IMR-90 (cell line): ENCODE data around the gene IFI44L. TPM values are rescaled to one million over a fixed set of nuclear protein-coding genes. Genes with fewer than 3 reads are reported as not detected.

ENCODE experiments used
- ATAC-seq: fragments of 200-7000 bp; cut with Tn5 transposase; 2 replicates; pipeline ENCODE4 v1.9.1; 2020; ENCODE audit warnings: low read depth, mild to moderate bottlenecking, moderate library complexity
- BruUV-seq: library from RNA; stranded (reverse); fragments of 400-500 nt; replicated peaks from 2 replicates; lab custom pipeline; 2021; lab: Mats Ljungman, UMichigan
- CTCF ChIA-PET: fragments of 300-600 bp; formaldehyde crosslinking; extraction: SDS; loops from one replicate; lab custom pipeline; 2021; ENCODE audit warnings: antibody characterized with exemption; lab: Yijun Ruan, JAX
- POLR2A ChIA-PET: fragments of 300-600 bp; sonication (Branson Sonifier 250); formaldehyde crosslinking; loops from one replicate; lab custom pipeline; 2022; ENCODE audit warnings: antibody characterized with exemption; ENCODE audit not compliant: unreplicated experiment; lab: Charles Lee
- DNase-seq: peaks from one replicate; pipeline ENCODE4 v3.0.0; 2013
- H2AFZ ChIP-seq: replicated peaks from 2 replicates; pipeline ENCODE3; 2013; ENCODE audit warnings: low read length, mild to moderate bottlenecking; ENCODE audit not compliant: poor library complexity
- H2AK5ac ChIP-seq: 2 replicates; pipeline ENCODE4 v1.6.1; 2013; ENCODE audit warnings: low read depth, low read length, inconsistent platforms
- H2AK9ac ChIP-seq: replicated peaks from 2 replicates; pipeline ENCODE3; 2013; ENCODE audit warnings: mild to moderate bottlenecking, low read depth, low read length, moderate library complexity; ENCODE audit not compliant: poor library complexity
- H2BK120ac ChIP-seq: 2 replicates; pipeline ENCODE4 v1.6.1; 2013; ENCODE audit warnings: low read depth, low read length, inconsistent platforms
- H2BK15ac ChIP-seq: 3 replicates; pipeline ENCODE4 v1.6.1; 2013; ENCODE audit warnings: low read depth, low read length, inconsistent platforms
- H2BK20ac ChIP-seq: 2 replicates; pipeline ENCODE4 v1.6.1; 2013; ENCODE audit warnings: low read depth, mild to moderate bottlenecking, inconsistent platforms, low read length, moderate library complexity
- H2BK5ac ChIP-seq: 2 replicates; pipeline ENCODE4 v1.6.1; 2013; ENCODE audit warnings: mild to moderate bottlenecking, low read depth, low read length, inconsistent platforms; ENCODE audit not compliant: poor library complexity, severe bottlenecking
- H3K14ac ChIP-seq: replicated peaks from 2 replicates; pipeline ENCODE4 v1.6.1; 2013; ENCODE audit warnings: low read depth, low read length, inconsistent platforms
- H3K18ac ChIP-seq: 2 replicates; pipeline ENCODE4 v1.6.1; 2013; ENCODE audit warnings: low read depth, low read length, control low read depth
- H3K23ac ChIP-seq: 2 replicates; pipeline ENCODE4 v1.6.1; 2013; ENCODE audit warnings: low read depth, low read length, inconsistent platforms
- H3K27ac ChIP-seq: 2 replicates; pipeline ENCODE4 v1.5.1; 2013; ENCODE audit warnings: mild to moderate bottlenecking, control low read depth, low read length; ENCODE audit not compliant: insufficient read depth
- H3K27me3 ChIP-seq: 2 replicates; pipeline ENCODE4 v1.6.1; 2013; ENCODE audit warnings: low read length; ENCODE audit not compliant: control insufficient read depth, insufficient read depth
- H3K36me3 ChIP-seq: 2 replicates; pipeline ENCODE4 v1.6.1; 2013; ENCODE audit warnings: low read length, mixed read lengths; ENCODE audit not compliant: control insufficient read depth, insufficient read depth
- H3K4ac ChIP-seq: 2 replicates; pipeline ENCODE4 v1.6.1; 2013; ENCODE audit warnings: low read depth, low read length, inconsistent platforms
- H3K4me1 ChIP-seq: 2 replicates; pipeline ENCODE4 v1.6.1; 2013; ENCODE audit warnings: low read length, mixed read lengths; ENCODE audit not compliant: control insufficient read depth, insufficient read depth
- H3K4me2 ChIP-seq: 2 replicates; pipeline ENCODE4 v1.6.1; 2013; ENCODE audit warnings: low read depth, mild to moderate bottlenecking, control low read depth, low read length, moderate library complexity
- H3K4me3 ChIP-seq: 2 replicates; pipeline ENCODE4 v1.5.1; 2013; ENCODE audit warnings: low read depth, mild to moderate bottlenecking, control low read depth, low read length, moderate library complexity; ENCODE audit not compliant: insufficient read depth
- H3K56ac ChIP-seq: 2 replicates; pipeline ENCODE4 v1.6.1; 2013; ENCODE audit warnings: low read length, inconsistent platforms; ENCODE audit not compliant: insufficient read depth; ENCODE audit errors: extremely low read depth
- H3K79me1 ChIP-seq, 2 experiments: 2 replicates each; pipeline ENCODE4 v1.6.1; 2013; ENCODE audit warnings: low read length in 2 of 2, inconsistent platforms in 1 of 2, low read depth in 1 of 2
- H3K9ac ChIP-seq: 2 replicates; pipeline ENCODE4 v1.6.1; 2013; ENCODE audit warnings: low read depth, low read length, control low read depth
- H3K9me1 ChIP-seq: 2 replicates; pipeline ENCODE4 v1.6.1; 2013; ENCODE audit warnings: low read length, inconsistent platforms; ENCODE audit not compliant: insufficient read depth
- H3K9me3 ChIP-seq: 2 replicates; pipeline ENCODE4 v1.6.1; 2013; ENCODE audit warnings: low read length; ENCODE audit not compliant: control insufficient read depth, insufficient read depth
- H4K20me1 ChIP-seq: 2 replicates; pipeline ENCODE4 v1.6.1; 2013; ENCODE audit warnings: low read length, inconsistent platforms; ENCODE audit not compliant: insufficient read depth
- H4K5ac ChIP-seq: 2 replicates; pipeline ENCODE4 v1.6.1; 2013; ENCODE audit warnings: mild to moderate bottlenecking, low read depth, low read length, control low read depth
- H4K8ac ChIP-seq, 2 experiments: 2 replicates each; pipeline ENCODE4 v1.6.1; 2013; ENCODE audit warnings: low read depth in 2 of 2, low read length in 2 of 2, control low read depth in 1 of 2, inconsistent platforms in 1 of 2
- H4K91ac ChIP-seq: 2 replicates; pipeline ENCODE4 v1.6.1; 2013; ENCODE audit warnings: low read depth, low read length, inconsistent platforms; ENCODE audit not compliant: insufficient read depth
- CEBPB ChIP-seq: IDR thresholded peaks from 2 replicates; pipeline ENCODE4 v1.6.1; 2012; ENCODE audit warnings: low read depth, low read length, improper control_type of control experiment
- CHD1 ChIP-seq: IDR thresholded peaks from 2 replicates; pipeline ENCODE4 v1.6.1; 2012; ENCODE audit warnings: low read depth, low read length, improper control_type of control experiment
- ELK1 ChIP-seq: fragments of 150-350 bp; IDR thresholded peaks from 2 replicates; pipeline ENCODE4 v1.6.1; 2016; ENCODE audit warnings: low read depth, mild to moderate bottlenecking, low read length, moderate library complexity, borderline replicate concordance
- FOS ChIP-seq: fragments of 150-350 bp; IDR thresholded peaks from 2 replicates; pipeline ENCODE4 v1.6.1; 2016; ENCODE audit warnings: low read depth, low read length
- MAFK ChIP-seq: IDR thresholded peaks from 2 replicates; pipeline ENCODE4 v1.6.1; 2012; ENCODE audit warnings: low read depth, low read length, improper control_type of control experiment
- MAZ ChIP-seq: IDR thresholded peaks from 2 replicates; pipeline ENCODE4 v1.6.1; 2012; ENCODE audit warnings: low read depth, mild to moderate bottlenecking, low read length, improper control_type of control experiment, moderate library complexity, borderline replicate concordance
- MXI1 ChIP-seq: IDR thresholded peaks from 2 replicates; pipeline ENCODE4 v1.6.1; 2012; ENCODE audit warnings: low read depth, mild to moderate bottlenecking, low read length, moderate library complexity, borderline replicate concordance
- NFE2L2 ChIP-seq: fragments of 150-350 bp; IDR thresholded peaks from 2 replicates; pipeline ENCODE4 v1.6.1; 2016; ENCODE audit warnings: low read depth, mild to moderate bottlenecking, low read length
- POLR2A ChIP-seq: IDR thresholded peaks from 2 replicates; pipeline ENCODE4 v1.6.1; 2012; ENCODE audit warnings: mild to moderate bottlenecking, low read depth, low read length
- RAD21 ChIP-seq: IDR thresholded peaks from 2 replicates; pipeline ENCODE4 v1.6.1; 2012; ENCODE audit warnings: low read length, improper control_type of control experiment
- RCOR1 ChIP-seq: IDR thresholded peaks from 2 replicates; pipeline ENCODE4 v1.6.1; 2012; ENCODE audit warnings: mild to moderate bottlenecking, low read length, improper control_type of control experiment; ENCODE audit not compliant: insufficient replicate concordance
- RFX5 ChIP-seq: IDR thresholded peaks from 2 replicates; pipeline ENCODE4 v1.8.0; 2012; ENCODE audit warnings: low read depth, mild to moderate bottlenecking, low read length, moderate library complexity
- SMC3 ChIP-seq: fragments of 150-350 bp; IDR thresholded peaks from 2 replicates; pipeline ENCODE4 v1.6.1; 2016; ENCODE audit warnings: low read depth, mild to moderate bottlenecking, antibody characterized with exemption, low read length, moderate library complexity
- USF2 ChIP-seq: fragments of 150-350 bp; IDR thresholded peaks from 2 replicates; pipeline ENCODE4 v1.6.1; 2017; ENCODE audit warnings: mild to moderate bottlenecking, antibody characterized with exemption, low read length, low read depth
- WGBS, 2 experiments: methylation state at CpG; one replicate each; pipeline versions ENCODE4 v1.1.5 to v1.1.7; 2013; ENCODE audit warnings: missing lambda C conversion rate in 2 of 2; ENCODE audit not compliant: insufficient read length in 1 of 2; ENCODE audit errors: extremely low coverage in 2 of 2; 5-methylcytosine and 5-hydroxymethylcytosine counted together
- dilution Hi-C: fragments of 300-500 bp; cut with HindIII; formaldehyde crosslinking; loops from one replicate; pipeline ENCODE4 v1.14.3; 2018; ENCODE audit warnings: low sequenced_read_pairs; ENCODE audit not compliant: unreplicated experiment
- in situ Hi-C: fragments of 300-500 bp; cut with MboI; formaldehyde crosslinking; loops from 3 replicates; pipeline ENCODE4 v1.14.3; 2019; ENCODE audit warnings: low sequenced_read_pairs, inconsistent platforms, mixed read lengths
- intact Hi-C: fragments of 100-400 bp; cut with micrococcal nuclease; formaldehyde crosslinking; loops from 2 replicates; pipeline ENCODE4 v1.10.0; 2022
- polyA plus RNA-seq, 3 experiments: library from polyadenylated mRNA; depleted of rRNA; stranded (reverse); fragments of >200 nt; gene quantifications; 2 replicates each; pipeline ENCODE4 v1.2.3, GENCODE V29; 2012; ENCODE audit warnings: low replicate concordance in 1 of 3
- total RNA-seq: library from RNA; depleted of rRNA; stranded (reverse); fragments of >200 nt; gene quantifications from 2 replicates; pipeline ENCODE4 v1.2.3, GENCODE V29; 2012
- TF ChIP-seq, protein P1 (sequence below): conservative IDR thresholded peaks from 2 replicates; pipeline ENCODE4 v1.5.1; 2012; ENCODE audit warnings: mild to moderate bottlenecking, low read depth, low read length, improper control_type of control experiment

Gene IFI44L
- total and polyA plus RNA-seq, 2 of the 4 experiments (the other 2 are of a cell fraction): 0.18 to 0.19 TPM

- H4K91ac ChIP-seq: no peak overlapping the region
- H3K27ac ChIP-seq: no peak overlapping the region
- ChIA-PET CTCF (interaction anchor here (1.0 to 3.7 kb wide), 4 partner anchors 463 to 476 kb away, joined by 3 to 32 read pairs (median 9); no protein-coding TSS in a partner anchor), POLR2A (no interaction called here)
- in situ Hi-C loops (loop anchor here (5.0 kb wide), 1 partner anchor 476 kb away; no protein-coding TSS in a partner anchor), intact Hi-C loops (loop anchor here (1.0 to 10.0 kb wide), 4 partner anchors 117 to 478 kb away; partner anchors contain the start of gene PTGFR), dilution Hi-C loops (loop anchor here (10.0 kb wide), 1 partner anchor 463 kb away; no protein-coding TSS in a partner anchor)
- H3K23ac ChIP-seq: no peak overlapping the region
- no peaks in the 10 kb centered on the region for H3K36me3 ChIP-seq
- H3K9me3 ChIP-seq: no peaks in the 10 kb centered on the region
- no peak overlapping the region for H2AFZ ChIP-seq
- no peak overlapping the region for H3K4ac ChIP-seq
- no peaks in the 10 kb centered on the region for H4K20me1 ChIP-seq
- no peak overlapping the region for H4K8ac ChIP-seq
- no peak overlapping the region for H3K14ac ChIP-seq
- H3K27me3 ChIP-seq: no peaks in the 10 kb centered on the region
- H3K18ac ChIP-seq: no peak overlapping the region
- H2AK5ac ChIP-seq: no peak overlapping the region
- no peak overlapping the region for H3K4me3 ChIP-seq
- no peak overlapping the region for H3K56ac ChIP-seq
- no peak overlapping the region for H3K4me2 ChIP-seq
- no peak overlapping the region for H4K5ac ChIP-seq
- H2BK5ac ChIP-seq: no peak overlapping the region
- no peak overlapping the region for H2BK120ac ChIP-seq
- no peaks in the 10 kb centered on the region for H3K9me1 ChIP-seq
- TF ChIP-seq MXI1 (no peak), RFX5 (no peak), CEBPB (no peak), USF2 (no peak), ELK1 (no peak), FOS (no peak), POLR2A (no peak), SMC3 (no peak), MAZ (no peak), RCOR1 (no peak), RAD21 (no peak), CHD1 (no peak), MAFK (no peak), NFE2L2 (no peak)
- TF ChIP-seq, protein P1, sequence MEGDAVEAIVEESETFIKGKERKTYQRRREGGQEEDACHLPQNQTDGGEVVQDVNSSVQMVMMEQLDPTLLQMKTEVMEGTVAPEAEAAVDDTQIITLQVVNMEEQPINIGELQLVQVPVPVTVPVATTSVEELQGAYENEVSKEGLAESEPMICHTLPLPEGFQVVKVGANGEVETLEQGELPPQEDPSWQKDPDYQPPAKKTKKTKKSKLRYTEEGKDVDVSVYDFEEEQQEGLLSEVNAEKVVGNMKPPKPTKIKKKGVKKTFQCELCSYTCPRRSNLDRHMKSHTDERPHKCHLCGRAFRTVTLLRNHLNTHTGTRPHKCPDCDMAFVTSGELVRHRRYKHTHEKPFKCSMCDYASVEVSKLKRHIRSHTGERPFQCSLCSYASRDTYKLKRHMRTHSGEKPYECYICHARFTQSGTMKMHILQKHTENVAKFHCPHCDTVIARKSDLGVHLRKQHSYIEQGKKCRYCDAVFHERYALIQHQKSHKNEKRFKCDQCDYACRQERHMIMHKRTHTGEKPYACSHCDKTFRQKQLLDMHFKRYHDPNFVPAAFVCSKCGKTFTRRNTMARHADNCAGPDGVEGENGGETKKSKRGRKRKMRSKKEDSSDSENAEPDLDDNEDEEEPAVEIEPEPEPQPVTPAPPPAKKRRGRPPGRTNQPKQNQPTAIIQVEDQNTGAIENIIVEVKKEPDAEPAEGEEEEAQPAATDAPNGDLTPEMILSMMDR: no peak
- no peak overlapping the region for H2AK9ac ChIP-seq
- H2BK20ac ChIP-seq: no peak overlapping the region
- ATAC-seq (no peak), DNase-seq (no peak)
- no peak overlapping the region for H3K9ac ChIP-seq
- no CpG with 5 or more reads among the region's 4 CpGs for WGBS, 2 experiments
- H3K4me1 ChIP-seq: 0 out of 2 replicates have a peak, but pooled peaks cover 2% of the 10 kb centered on the region
- H3K79me1 ChIP-seq: no peaks in the 10 kb centered on the region
- H2BK15ac ChIP-seq: no peak overlapping the region
- no TSS peak for BruUV-seq
Observed at GRCh38 chr1:78607944-78608343, 12.3 kb upstream of the IFI44L start.
